GM21825 (cell line): ENCODE data around the gene ECE1.

Source experiments
- ATAC-seq: cut with Tn5 transposase; IDR thresholded peaks from one replicate; pipeline ENCODE4 v1.9.1; 2021; ENCODE audit warnings: mild to moderate bottlenecking, moderate library complexity; ENCODE audit not compliant: unreplicated experiment

The ECE1 gene

DNA sequence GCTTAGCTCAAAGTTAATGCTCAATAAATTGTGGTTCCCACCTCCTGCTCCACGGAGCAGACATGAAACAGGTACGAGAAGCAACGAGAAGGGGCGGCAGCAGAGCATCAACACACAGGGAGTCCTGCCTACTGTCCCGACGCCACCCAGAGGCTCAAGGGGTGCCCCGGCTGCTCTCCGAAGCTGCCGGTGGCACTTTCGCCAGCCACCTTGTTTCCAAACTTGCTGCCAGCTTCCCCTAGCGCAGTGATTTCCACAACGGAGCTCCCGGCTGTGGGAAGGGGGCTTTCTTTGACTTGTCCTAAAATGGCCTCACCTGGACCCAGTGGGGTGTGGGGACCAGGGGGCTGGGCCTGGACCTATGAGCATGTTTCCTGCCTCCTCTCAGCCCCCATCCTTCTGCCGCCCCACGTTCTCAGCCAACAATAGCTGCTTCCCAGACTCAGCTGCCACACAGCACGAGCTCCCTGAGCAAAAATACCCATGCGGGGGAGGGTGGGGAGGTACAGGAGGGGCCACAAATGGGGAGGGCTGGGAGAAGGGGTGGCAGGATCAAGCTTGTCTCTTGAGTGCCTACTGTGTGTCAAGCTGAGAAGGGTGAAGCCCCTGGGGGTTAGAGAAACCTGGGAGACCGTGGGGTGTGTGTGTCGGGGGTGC lies 35.6 kb upstream of the ECE1 start:
- ATAC-seq = no peak

DNA sequence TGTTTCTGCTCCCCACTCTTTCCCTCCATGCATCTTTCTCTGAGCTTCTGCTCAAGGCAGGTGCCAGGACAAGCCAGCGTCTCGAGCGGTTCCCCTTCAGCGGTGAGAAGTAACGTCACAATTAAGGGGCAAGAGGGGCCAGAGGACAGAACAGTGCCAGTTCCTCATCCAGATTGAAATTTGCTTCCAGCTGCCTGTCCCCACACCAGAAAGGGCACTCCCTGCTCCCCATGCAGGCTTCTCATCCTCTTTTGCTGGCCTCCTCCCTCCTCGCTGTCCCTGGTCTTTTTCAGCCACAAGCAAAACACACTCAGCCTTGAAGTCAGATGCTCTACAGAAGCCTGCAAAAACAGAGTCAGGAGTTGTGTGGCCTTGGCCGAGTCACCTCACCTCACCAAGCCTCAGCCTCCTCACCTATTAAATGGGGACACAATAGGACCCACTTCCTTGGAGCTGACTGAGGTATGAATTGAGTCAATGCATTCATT lies 35.0 kb upstream of the ECE1 start:
- no peak for ATAC-seq

DNA sequence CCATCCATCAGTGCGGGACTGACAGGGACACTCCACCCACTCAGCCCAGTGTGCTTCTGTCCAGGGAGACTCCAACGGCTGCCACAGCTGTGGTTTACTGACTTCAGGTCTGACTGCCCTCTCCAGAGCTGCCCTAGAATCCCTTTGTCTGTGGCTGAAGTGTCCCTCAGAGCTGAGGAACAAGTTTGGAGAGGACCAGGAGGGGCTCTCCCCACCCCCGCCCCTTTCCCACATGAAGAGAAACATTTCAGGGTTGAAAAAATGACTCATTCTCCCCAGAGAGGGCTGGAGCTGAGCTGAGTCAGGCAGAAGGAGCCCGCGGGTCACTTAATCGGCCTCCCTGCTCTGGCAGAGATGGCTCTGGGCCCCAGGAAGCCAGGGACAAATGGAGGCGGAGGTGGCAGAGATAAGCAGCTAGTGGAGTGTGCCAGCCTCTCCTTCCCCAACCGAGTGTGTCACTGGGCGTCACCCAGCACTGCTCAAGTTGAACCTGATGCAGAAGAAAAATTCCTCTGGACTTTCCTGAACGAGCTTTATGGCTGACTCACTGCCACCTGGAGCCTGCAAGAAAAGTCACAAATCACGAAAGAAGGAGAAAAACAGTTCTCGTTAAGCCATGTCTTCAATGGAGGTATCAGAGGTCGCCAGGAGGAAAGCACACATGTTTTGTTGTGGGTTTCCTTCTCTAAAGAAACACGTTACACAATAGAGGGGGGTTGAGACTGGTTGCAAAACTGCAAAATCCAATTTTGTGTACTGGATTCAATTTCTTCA lies 34.3 kb upstream of the ECE1 start:
- no peak for ATAC-seq

DNA sequence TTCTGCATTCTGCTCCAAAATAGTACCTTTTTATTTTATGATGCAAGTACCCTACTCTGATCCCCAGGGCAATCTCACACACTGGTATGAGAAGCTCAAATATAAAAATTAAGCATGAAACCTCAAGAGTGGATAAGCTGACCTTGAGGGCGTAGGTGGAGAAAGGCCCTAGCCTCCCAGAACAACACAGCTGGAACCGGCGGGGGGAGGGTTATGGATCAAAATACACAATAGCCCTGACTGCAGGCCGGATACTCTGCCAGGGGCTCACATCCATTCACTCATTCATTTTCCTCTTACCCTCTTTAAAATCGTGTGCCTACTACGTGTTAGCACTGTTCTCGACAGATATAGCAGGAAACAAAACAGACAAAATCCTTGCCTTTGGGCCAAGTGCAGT lies 32.8 kb upstream of the ECE1 start:
- no peak for ATAC-seq

DNA sequence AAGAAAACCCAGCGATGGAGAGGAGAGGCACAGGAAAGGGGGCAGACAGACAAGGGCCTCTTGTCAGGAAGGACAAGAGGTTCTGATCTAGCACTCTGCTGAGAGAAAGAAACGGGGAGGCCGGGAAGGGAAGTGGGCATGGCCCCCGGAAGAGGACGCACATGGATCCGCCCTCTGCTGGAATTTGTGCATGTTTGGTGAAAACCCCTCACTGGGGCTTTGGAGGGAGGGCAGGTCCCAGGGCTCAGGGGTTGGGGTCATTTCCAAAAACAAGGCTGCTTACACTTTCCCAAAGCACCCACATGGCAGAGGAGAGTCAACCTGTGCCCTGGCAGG lies 32.4 kb upstream of the ECE1 start:
- ATAC-seq = no peak

DNA sequence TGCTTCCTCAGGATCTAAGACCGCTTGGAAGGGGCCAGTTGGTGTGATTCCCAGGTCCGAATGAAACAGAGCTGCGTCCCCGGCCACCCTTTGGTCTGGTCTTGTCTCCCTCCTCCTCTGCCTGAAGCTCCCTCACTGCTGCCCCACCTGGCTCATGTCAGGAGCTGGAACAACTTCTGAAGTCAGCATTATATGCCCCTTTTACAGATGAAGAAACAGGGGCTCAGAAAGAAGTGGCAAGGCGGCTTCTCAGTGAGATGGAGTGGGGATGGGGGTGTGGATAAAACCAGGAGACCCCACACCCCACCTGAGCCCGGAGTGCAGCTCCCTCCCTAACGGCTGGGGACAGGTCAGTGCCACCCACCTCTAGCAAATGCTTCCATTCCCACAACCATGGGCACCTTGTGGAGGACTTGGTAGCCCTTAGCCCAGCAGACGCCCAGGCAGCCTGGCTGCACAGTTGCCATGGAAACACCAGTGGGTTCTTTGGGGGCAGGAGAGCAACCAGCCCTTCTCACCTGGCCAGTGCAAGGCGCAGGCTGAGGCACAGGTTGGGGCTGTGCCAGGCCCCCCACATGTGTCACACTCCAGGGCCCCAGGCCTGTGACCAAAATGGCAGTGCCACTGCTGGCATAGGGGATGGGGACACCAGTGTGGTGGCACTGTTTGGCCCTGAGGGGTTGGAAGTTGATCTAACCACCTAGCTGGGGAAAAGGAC lies 31.9 kb upstream of the ECE1 start:
- ATAC-seq = no peak

DNA sequence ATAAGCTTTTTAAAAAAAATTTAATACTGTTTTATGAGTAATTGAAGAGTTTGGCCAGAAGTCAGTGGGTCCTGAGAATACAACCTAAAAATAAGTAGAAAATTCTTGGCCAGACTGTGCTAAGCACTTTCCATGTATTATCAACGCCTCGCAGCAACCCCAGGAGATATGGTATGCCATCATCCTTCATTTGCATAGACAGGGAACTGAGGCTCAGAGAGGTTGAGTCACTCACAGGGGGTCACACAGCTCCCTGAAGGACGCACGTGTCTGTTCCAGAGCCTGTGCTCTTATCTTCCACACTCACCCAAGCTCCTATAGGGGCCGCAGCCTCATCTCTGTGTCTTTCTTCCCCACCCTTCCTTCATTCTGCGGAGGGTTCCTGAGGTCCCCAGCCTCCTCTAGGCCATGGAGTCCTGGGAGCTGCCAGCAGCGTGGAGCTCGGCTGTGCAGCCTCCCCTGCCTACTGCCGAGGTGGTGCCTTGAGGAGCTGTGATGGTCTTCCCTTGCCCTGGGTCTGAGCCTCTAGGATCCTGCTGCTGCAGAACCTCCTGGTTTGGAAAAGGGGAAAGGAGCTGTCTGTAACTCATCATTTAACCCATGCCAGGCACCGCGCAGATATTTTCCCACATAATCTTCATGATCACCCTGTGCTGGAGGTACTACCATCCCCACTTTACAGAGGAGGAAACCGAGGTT lies 30.3 kb upstream of the ECE1 start:
- no peak for ATAC-seq

DNA sequence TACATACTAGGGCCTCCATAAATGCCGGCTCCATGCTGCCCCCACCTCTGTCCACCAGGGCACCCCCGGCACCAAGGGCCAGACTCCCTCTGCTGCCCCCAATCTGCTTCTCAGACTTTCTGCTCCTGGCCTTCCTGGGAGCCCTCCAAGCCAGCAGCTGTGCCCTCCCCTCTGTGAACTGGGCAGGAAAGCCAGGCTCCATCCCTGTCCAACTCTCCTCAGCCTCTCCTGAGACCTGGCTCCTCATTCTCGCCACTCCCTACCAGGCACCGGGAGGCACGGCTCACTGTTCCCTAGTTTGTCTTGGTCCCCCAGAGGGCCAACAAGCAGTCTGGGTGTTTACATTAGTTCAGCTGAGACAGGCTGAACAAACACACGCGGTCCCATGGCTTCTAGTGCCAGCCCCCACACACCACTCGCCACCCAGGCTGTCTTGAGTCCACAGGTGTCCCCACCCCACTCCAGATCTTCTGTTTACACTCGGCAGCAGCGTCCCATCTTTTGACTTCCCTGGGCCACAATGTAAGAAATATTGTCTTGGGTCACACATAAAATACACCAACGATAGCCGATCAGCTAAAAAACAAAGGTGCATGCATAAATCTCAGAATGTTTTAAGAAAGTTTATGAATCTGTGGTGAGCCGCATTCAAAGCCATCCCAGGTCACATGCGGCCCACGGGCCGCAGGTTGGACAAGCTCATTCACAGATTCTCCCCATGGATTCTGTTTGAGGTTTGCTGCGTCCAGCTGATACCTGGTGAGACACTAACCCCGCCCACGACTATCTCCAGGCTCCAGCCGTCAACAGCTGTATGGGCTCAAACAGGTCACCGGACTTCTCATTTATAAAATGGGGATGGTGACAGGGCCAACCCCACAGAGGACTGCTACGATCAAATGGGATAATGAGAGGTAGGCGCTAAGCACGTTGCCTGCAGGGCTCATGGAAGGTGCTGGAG lies 29.5 kb upstream of the ECE1 start:
- no peak for ATAC-seq

DNA sequence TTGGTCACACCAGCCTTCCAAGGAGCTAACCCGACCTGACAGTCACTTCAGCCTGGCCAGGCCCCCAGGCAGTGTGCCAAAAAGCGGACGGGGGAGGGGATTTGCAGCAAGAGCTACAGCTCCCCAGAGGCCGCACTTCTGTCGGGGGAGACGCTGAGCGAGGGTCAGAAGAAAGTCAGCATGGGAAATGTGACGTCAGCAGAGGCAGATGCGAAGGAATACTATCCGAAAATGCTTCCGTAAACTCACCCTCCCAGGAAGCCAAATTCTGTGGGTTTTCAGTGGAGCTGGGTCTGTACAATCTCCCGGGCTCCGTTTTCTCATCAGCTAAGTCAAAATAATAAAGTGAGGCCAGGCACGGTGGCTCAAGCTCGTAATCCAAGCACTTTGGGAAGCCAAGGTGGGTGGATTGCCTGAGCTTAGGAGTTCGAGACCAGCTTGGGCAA lies 28.5 kb upstream of the ECE1 start:
- ATAC-seq = no peak

DNA sequence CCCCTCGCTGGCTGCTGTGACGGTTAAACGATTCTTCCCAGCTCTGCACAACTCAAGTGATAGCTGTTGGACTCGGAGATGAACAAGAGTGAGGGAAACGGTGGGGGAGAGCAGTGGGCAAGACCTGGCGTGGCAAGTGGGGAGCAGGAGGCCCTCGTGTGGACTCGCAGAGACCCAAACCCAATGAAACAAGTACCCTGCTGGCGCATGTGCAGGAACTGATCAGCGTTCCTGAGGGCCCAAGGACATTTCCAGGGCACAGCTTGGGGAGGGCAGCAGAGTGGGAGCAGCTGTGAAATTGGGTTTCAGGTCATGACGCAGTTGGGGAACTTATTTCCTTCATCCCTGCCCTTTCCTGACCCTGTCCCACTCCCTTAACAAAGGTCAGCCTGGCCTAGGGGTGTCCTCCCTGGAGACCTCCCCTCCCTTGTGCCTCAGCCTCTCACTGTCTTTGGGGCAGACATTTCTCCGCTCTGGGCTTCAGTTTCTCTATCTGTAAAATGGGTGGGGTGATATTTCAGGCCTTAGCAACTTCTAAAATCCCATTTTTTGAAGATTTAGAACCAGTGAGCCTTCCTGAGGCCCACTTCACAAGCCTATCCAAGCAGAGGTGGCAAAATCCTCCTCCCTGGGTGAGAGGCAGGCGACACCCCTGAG lies 27.9 kb upstream of the ECE1 start:
- ATAC-seq = no peak

DNA sequence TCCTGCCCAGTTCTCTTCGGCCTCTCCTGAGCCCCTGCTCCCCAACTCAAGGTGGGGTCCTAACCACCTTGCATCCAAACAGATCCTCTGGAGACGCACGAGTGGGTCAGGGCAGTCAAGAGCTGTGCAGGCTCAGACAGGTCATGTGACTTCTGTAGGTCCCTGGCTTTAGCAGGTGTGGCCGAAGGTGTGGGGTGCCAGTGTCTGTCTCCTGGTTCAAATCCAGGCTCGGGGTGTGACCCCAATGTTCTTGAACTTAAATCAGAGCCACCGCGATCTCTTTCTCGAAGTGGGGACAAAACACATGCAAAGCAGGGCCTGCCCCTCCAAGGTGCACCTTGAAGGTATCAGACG lies 27.4 kb upstream of the ECE1 start:
- ATAC-seq = no peak

DNA sequence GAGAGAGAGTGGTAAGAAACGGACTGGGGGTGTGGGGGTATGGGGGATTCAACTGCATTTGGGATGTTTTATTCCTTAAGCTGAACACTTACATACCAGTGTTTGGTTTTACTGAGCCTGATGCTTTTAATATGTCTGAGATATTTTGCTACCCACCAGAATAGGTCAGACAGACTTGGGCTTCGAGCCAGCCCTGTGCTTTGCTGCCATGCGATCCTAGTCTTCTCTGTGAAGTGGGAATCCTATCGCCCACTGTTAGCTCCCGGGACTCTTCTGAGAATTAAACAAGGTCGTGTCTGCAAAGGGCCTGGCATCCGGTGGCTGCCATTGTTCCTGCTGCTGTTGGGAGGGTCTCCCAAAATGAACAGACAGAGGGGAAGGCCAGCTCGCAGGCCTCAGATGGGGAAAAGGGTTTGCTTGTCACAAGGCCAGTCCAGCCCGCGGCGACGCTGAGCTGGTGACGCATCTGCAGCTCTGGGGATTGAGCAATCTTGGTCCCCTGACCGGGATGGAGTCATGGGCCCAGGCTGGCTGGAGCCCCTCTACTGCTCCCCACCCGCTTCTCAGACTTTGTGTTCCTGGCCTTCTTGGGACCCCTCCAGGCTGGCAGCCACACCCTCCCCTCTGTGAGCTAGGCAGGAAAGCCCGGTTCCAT lies 26.9 kb upstream of the ECE1 start:
- no peak for ATAC-seq

DNA sequence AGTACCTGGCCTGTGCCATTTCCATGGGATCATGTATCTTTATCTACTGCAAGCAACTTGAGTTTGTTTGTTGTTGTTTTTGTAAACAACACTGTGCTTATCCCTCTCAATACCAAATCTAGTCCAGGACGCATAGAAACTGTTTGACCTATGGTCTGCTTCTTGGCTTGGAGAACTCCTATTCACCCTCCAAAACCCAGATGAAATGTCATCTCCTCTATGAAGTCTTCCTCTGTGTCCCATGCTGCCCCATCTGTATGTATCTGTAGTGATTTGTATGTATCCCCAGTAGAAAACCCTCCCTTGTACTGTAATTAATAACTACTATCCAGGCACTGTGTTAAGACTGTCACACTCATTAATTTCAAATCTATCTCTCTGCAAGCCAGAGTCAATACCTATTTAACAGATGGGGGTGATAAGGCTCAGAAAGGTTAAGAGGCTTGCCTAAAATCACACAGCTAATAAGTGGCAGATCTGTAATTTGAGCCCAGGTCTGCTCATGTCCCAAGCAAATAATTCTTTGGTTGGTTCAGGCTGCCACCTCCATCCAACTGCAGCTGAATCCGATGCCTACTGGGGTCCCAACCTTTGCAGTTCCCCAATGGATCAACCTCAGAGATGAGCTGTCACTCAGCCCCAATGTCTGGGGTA lies 24.6 kb upstream of the ECE1 start:
- no peak for ATAC-seq

DNA sequence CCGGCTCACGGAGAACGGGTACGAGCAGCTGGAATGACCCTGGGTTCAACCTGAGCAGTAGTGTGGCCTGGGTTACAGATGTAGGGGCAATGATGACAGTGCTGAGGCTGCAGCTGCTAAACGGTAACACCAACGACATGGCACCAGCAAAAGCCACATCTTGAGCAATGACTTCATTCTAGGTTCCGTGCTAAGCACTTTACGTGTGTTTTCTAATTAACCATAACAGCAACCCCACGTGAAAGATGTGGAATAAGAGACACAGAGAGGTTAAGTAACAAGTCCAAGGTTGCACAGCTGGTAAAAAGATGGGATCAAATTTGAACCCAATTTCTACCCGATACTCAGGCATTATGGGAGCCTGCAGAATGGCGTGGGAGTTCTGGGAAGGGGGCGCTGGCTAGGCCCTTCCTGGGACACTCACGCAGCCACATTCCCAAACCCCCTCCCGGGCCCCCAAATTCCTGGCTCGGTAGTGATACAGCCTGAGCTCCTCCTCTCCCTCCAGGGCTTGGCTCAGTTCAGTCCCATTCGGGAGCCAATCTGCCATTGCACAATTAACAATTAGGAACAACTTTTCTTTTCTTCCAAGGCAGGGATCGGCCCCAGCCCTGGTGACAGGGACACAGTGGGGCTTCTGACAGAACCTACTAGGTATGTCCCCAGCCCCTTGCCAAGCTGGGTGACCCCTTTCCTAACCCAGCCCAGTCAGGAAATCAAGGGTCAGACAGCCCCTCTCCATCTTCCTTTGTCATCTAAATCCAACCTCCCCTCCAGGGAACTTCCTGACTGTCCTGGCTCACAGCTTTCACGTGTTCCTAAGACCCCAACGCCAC lies 23.8 kb upstream of the ECE1 start:
- ATAC-seq = no peak

DNA sequence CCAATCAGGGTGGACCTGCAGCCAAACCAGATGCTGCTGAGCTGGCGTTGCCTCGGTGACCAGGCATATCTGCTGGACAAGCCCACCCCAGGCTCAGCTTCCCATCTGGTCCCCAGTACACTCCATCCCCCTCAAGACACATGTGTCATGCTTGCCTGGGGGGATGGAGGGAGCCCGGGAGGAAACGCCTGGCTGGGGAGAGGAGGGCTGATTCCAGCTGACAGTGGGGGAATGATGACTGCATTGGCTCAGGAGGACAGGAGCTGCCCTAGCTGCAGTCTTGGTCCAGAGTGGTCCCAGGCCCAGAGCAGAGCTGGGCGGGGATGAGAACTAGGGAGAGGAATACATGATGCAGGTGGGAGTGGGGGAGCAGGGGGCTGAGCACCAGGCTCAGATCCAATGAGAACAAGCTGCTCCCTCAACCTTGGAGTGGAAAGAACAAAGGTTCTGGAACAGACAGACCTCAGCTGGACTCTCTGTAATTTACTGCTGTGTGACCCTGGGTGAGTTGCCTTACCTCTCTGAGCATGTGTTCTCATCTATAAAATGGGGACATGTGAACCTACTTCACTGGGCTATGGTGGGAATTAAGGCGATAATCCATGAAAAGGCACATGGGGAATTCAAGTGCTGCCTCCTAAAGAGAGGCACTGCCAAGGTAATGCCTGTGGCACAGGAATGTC lies 23.1 kb upstream of the ECE1 start:
- no peak for ATAC-seq

DNA sequence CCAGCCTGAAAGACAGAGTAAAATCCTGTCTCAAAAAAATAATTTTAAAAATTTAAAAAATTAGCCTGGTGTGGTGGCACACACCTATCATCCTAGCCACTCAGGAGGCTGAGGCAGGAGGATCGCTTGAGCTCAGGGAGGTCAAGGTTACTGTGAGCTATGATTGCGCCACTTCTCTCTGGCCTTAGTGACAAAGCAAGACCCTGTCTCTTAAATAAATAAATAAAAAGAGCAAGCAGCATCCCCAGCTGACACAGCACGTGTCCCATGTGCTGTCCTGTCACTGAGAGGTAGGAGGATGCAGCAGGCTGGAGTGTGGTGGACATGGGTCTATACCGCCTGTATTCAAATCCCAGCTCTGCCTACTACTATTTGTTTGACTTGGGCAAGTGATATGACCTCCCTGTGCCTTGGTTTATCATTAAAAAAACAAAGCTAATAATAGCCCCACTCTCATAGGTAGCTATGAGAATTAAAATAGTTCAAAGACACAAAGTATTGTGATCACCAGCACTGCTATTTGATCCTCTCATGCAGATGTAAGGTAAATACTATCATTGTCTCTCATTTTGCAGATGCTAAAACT lies 22.2 kb upstream of the ECE1 start:
- no peak for ATAC-seq

DNA sequence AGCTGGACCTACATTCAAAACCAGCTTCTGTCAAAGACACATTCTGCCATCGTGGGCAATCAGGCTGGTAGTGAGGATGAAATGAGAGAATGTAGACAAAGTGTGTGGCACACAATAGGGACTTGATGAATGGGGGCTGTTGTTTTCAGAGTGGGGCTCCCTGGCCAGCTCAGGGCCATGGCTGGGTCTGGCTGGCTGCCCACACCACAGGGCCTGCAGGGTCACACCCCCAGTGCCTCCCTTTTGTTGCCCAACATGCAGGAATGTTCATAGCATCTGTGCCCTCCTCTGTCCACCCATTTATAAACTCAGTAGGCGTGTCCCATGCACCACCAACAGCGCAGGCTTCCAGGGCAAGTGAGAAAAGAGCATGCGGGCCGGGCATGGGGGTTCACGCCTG lies 20.8 kb upstream of the ECE1 start:
- ATAC-seq = no peak
